GM21360 (cell line): Measurements from ENCODE around the gene ZNF211.
A peak's percentile ranks its signal among the peaks of the same experiment; 100 is the strongest.

ENCODE experiments used
- ATAC-seq: cut with Tn5 transposase; IDR thresholded peaks from one replicate; pipeline ENCODE4 v1.9.1; 2021; ENCODE audit warnings: mild to moderate bottlenecking, moderate library complexity; ENCODE audit not compliant: unreplicated experiment

The ZNF211 gene

GRCh38 chr19:57632987-57633831, at the start of gene ZNF211:
ZNF211 (plus strand) TSS chr19:57633168; CDS start chr19:57633347, 179 bp downstream.
- peak; percentile 95 for ATAC-seq

DNA sequence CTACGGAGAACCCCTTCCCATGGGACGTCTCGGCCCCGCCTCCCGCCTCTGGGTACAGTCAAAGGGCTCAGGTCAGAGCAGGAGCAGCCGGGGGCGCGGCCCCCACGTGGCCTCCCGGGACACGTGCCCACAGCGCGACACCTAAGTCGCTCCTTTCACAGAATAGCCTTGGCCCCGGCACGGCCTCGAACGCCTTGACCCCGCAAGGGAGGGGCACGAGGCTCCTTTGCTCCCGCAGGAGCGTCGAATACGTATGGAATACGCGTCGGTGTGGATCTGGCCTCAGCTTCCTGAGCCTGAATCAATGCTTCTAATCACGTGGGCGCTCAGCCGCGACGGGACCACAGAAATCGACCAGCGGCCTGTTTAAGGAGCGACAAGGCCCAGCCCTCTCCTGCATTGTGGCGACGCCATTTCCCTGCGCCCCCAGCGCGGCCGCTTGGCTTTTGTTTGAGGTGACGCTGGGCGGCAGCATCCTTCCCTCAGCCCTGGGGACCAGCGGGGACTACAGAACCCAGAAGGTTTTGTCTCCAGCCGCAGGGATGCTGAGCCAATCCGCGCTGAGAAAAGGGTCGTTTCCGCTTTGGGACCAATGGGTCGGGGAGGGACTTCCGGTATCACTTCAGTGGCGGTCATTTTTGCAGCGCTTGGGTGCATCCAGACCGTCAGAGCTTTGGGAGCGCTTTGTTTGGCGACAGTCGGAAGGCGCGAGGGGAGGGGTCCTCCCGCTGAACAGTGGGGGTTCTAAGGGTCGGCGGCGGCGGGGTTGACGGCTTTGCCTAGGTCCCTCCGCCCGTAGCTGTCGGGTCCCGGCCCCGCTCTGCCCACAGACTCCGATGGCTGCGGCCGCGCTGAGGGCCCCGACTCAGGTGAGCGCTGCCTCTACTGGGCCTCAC, 49.2 kb upstream of the ZNF211 start, which contains the start of gene ZIK1:
Gene ZIK1, plus strand, starts transcription at position 625 of the 896 bp plus-strand sequence. Its CDS starts 212 bp downstream, at position 837.
- peak; percentile 71 for ATAC-seq

DNA sequence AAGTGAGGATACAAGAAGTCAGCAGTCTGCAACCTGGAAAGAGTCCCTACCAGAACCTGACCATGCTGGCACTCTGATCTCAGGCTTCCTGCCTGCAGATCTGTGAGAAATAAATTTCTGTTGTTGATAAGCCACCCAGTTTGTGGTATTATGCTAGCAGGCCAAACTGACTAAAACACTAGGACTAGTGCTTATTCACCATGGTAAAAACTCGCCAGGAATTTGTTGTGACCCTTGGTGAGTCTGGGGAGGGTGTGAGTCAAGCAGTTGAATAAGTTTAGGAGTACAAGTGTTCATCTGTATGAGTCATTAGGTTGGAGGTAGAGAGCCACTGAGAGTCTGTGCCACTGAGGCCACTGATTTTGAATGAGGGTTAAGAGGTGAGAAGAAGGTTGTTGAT, 45.4 kb upstream of the ZNF211 start:
- no peak for ATAC-seq

DNA sequence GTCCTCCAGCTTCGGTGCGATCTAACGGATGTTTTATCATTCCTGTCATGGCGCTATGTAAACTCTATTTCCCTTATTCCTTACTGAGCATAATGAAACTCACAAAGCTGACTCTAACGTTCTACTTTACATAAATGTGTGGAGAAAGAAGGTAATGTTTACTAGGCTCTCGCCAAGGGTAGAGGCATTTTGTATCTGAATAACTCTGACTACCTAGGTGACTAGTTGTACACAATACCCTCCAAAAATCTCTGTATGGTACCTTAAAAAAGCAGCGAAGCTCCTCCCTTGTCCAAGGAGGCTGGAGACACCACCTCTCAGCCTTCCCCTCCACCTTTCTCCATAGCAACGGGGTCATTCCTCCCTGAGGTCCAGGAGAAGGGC, 33.6 kb upstream of the ZNF211 start:
- peak; percentile 9 for ATAC-seq

DNA sequence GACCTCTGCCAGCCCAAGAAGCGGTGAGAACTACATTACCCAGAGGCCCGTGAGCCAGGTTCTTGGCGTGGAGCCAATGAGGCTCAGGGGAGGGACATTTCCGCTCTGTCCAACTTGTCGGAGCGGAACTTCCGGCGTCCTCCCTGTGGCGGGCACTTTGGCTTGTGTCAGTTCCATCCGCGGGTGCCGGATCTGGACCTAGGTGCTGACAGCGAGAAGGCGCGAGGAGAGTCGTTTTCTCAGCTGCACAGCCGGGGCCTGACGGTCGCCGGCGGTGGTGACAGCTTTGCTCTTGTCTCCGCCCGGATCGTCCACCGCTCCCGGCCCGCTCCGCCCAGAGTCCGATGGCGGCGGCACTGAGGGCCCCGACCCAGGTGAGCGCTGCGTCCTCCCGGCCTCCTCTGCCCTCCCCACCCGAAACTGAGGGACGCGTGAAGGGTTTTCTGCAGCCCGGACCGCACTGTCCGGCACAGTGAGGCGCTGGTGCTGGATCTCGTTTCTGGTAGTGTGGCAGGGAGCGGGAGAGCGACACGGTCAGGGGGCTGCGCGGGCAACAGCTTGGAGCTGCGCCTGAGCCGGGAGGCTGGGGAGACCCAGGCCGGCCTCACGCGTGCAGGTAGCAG, 33.1 kb upstream of the ZNF211 start, which contains the start of gene ZNF530:
Gene ZNF530, plus strand, starts transcription at position 125 of the 623 bp plus-strand sequence. CDS start 4,461 bp downstream, outside the sequence.
- peak; percentile 85 for ATAC-seq

DNA sequence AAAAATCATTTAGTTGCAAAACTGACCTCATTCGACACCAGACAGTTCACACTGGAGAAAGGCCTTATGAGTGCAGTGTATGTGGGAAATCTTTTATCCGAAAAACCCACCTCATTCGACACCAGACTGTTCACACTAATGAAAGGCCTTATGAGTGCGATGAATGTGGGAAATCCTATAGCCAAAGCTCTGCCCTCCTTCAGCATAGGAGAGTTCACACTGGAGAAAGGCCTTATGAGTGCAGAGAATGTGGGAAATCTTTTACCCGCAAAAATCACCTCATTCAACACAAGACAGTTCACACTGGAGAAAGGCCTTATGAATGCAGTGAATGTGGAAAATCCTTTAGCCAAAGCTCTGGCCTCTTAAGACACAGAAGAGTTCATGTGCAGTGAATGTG, 26.0 kb upstream of the ZNF211 start:
- ATAC-seq: no peak

DNA sequence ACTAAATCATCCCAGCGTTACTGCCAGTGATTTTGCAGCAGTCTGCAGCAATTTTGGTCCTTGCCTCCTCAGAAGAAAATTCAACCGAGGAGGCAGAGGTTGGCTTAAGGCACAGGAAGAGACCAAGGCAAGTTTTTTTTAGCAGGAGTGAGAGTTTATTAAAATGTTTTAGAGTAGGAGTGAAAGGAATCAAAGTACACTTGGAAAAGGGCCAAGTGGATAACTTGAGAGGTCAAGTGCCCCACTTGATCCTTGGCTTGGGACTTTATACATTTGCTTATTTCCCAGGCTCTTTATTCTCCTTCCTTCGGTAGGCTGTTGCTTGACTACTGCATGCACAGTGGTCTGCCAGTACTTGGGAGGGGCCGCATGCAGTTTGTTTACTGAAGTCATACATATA, 21.9 kb upstream of the ZNF211 start:
- no peak for ATAC-seq

- ATAC-seq: peak; percentile 93
These were observed 18.8 kb upstream of the ZNF211 start, which contains the start of gene ZNF134 for GRCh38 chr19:57613941-57614743. ZNF134 (plus strand) TSS chr19:57614242; CDS start chr19:57619469, 5,227 bp downstream.

GRCh38 chr19:57615346-57615745, 17.6 kb upstream of the ZNF211 start:
- no peak for ATAC-seq

- no peak for ATAC-seq
These were observed 12.2 kb upstream of the ZNF211 start for GRCh38 chr19:57620673-57621348.

DNA sequence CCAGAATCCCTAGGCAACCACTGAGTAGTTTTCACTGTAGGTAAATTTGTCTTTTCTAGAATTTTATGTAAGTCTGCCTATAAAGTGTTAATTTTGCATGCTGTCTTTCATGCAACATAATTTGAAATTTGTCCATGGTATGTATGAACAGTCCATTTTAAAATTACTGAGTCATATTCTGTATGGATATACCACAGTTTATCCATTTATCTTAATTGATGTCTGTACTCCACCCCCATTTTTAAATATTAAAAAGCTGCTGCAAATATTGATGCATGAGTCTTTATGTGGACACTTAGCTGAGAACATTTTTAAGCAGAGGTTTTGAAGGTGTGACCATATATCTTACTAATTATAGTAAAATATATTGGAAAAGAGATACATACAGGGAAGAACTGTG, 9.9 kb upstream of the ZNF211 start:
- no peak for ATAC-seq

- no peak for ATAC-seq
These were observed 814 bp downstream of the ZNF211 start for GRCh38 chr19:57633832-57634131.

GRCh38 chr19:57637379-57637778, 4.4 kb downstream of the ZNF211 start:
- no peak for ATAC-seq

DNA sequence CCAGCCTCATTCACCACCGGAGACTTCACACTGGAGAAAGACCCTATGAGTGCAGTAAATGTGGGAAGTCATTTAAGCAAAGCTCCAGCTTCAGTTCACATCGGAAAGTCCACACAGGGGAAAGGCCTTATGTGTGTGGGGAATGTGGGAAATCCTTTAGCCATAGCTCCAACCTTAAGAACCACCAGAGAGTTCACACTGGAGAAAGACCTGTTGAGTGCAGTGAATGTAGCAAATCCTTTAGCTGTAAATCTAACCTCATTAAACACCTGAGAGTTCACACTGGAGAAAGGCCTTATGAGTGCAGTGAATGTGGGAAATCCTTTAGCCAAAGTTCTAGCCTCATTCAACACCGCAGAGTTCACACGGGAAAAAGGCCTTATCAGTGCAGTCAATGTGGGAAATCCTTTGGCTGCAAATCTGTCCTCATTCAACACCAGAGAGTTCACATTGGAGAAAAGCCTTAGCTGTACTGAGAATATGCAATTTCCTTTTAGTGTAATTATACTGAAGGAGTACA, 8.8 kb downstream of the ZNF211 start:
- ATAC-seq: no peak

- ATAC-seq: no peak
These were observed 9.6 kb downstream of the ZNF211 start for GRCh38 chr19:57642396-57643046.

DNA sequence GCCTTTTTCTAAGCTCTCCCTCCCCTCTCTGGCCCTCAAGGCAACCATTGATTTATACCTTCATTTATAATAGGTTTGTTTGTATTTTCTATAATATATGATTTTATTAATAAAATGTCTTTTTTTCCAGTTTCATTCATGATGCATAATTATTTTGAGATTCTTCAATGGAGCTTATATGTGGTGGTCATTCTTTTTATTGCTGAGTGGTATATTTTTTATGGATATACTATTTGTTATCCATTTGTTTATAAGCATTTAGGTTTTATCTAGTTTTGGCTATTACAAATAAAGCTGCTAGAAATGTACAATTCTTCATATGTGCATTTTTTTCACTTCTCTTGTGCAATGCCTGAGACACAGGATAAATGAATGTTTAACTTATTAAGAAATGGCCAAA, 10.8 kb downstream of the ZNF211 start:
- ATAC-seq: no peak

GRCh38 chr19:57648331-57649003, 15.5 kb downstream of the ZNF211 start:
- ATAC-seq: no peak

DNA sequence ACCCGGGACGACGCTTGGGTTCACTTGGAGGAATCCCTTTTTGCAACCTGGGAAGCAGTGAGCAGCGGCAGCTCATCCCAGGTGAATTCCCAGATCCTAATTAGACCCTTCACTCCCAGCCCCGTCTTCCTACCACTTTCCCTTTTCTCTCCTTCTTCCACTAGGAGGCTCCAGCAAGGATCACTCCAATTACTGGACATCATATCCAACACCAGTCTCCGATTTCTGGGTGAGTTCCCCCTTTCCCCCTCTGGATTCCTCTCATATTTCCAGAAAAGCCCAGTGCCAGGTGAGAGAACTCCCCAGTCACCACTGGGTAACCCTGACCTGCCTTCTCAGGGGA, 18.7 kb downstream of the ZNF211 start:
- no peak for ATAC-seq

GRCh38 chr19:57653689-57654088, 20.7 kb downstream of the ZNF211 start:
- no peak for ATAC-seq
